GM18517 (cell line): ENCODE results near the gene ZBTB47.

Source experiments
- ATAC-seq: cut with Tn5 transposase; IDR thresholded peaks from one replicate; pipeline ENCODE4 v1.9.1; 2021; ENCODE audit warnings: mild to moderate bottlenecking, moderate library complexity; ENCODE audit not compliant: unreplicated experiment

Gene ZBTB47

DNA sequence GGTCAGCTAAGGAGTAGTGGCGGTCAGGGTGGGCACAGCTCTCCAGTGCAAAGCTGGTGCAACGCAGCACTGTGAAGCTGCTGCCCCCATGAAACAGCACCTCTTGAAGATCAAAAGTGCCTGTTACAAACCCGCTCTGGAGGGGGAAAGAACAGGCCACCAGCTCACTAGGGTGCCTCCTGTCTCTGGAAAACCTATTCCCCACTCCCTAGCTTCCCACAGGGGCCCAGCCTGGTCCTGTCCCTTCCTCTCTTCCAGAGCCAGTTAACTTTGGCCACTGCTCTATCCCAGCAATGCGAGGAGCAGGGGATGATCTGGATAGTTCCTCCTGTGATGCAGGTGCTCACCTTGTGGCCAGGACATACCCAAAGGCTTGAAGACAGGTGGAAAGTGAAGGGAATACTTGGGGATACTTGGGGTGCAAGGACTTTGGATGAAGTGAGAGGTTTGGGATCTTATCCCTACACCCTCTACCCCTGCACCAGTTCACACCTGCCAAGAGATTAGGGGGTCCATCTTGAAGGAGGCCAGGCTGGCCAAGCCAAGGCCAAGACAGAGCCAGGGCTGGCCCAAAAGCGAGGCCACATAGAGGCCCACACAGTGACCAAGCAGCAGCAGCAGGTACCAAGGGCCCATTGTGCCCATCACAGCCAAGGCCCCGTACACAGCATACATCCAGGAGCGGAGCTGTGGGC, 44.9 kb downstream of the ZBTB47 start:
- ATAC-seq = no peak

DNA sequence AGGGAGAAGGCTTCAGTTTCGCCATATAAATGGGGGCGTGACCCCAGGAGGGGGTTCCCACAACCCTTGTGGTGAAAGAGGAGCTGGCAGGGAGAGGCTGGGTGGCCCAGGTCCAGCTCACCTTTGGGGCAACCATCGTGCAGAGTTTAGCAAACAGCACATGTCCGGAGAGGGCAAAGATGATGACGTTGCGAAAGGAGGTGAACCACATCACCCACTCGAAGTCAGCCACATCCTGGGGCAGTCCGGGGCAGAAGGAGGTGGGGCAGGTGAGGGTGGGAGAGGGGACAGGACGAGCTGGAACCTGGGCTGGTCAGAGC, 45.4 kb downstream of the ZBTB47 start:
- ATAC-seq = no peak

DNA sequence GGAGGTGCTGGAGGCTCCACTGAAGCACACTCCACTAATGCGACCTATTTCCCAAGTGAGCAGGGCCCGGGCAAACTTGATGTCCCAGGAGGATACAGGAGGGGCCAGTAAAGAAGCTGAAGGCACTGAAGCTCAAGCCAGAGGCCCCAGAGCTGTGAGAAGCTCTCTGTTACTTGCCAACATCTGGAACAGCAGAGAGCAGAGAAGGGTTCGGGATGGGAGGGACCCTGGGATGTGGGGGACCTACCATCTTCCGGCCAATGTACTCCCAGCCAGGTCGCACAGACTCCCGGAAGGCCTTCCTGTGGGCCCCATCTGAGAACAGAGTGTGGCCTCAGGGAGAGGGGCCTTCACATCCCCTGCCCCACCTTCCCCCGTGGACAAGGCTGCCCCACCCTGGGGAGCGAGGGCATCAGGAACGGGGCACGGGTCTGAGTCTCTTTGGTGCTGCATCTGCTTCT, 46.0 kb downstream of the ZBTB47 start:
- ATAC-seq = no peak

GRCh38 chr3:42700366-42701288, 47.1 kb downstream of the ZBTB47 start:
- ATAC-seq = no peak

- ATAC-seq = no peak
Measured at GRCh38 chr3:42701371-42702065, 48.0 kb downstream of the ZBTB47 start.

DNA sequence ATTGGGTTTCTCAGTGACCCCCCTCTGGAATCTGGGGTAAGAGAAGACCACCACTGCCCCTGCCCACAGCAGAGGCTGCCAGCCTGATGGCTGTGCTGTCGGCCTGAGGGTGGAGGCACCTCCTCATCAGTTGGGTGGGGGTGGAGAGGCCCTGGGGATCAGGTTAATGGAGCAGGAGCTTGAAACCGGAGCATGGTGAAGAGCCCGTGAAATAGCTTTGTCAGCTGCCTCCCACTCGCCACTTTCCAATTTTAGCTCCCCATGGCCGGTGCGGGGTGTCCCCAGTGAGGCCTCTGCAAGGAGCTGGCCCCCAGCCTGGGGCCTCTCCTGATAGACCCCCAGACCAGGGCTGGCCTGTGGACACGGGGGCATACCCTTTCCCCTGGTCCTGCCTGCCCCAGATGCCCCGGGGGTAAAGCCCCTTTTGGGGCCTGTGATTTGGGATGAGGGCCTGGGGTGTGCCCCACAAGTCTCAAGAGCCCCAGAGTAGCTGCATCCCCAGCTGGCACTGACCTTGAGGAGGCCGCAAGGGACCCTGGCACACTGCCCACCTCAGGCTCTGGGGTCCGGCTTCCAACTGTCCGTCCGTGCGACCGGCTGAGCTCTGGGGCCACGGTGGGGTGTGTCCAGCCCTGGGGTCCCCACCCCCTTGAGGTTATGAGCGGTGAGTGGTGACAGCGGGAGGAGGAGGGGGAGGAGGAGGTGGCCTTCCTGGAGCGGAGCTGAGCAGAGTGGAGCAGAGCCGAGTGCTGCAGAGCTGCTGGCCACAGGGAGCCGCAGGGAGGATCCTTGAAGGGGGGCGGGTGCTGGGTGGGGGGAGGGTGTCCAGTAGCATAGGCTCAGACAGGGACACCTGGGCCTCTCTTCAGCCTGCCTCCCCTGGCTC, 48.8 kb downstream of the ZBTB47 start, which contains the start of gene HHATL:
HHATL (minus strand) TSS at position 733 of the 886 bp plus-strand sequence. CDS start 1,972 bp downstream, outside the sequence.
- ATAC-seq = no peak

DNA sequence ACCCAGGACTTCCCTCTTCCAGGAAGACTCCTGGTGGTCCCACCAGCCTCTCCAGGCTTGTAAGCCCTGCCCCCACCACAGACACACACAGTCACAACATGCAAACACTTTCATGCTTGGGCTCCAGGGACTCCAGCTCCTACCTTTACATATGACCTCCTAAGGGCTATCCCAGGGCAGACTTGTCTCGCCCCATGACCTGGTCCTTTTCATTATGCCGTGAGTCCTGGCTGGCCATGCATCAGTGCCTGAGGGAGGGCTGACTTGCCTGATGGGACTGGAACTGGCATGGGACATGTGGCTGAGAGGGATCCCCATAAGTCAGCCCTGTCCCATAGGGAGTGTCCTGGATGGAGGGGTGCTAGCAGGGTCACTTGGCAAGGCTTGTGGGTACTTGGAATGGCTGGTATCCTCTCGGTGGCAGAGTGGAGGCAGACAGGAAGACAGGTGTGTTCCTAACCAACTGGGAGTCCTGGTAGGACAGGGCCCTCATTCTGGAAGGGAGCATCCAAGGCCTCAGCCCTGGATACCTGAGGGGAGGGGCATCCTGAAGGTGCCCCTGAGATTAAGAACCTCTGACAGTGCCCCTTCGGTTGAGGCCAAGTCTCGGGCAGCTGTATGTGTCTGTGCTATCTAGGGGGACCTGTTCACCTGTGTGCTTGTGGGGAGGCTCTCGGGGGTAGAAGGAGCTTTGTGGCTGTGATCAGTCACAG, 49.6 kb downstream of the ZBTB47 start:
- ATAC-seq = no peak

GRCh38 chr3:42703695-42704025, 50.2 kb downstream of the ZBTB47 start:
- no peak for ATAC-seq

- no peak for ATAC-seq
Measured at GRCh38 chr3:42704136-42704841, 50.8 kb downstream of the ZBTB47 start.

- no peak for ATAC-seq
Measured at GRCh38 chr3:42705058-42705767, 51.7 kb downstream of the ZBTB47 start.

GRCh38 chr3:42705962-42706585, 52.6 kb downstream of the ZBTB47 start:
- ATAC-seq = no peak

- no peak for ATAC-seq
Measured at GRCh38 chr3:42706721-42707619, 53.5 kb downstream of the ZBTB47 start.

- no peak for ATAC-seq
Measured at GRCh38 chr3:42707620-42708355, 54.3 kb downstream of the ZBTB47 start.

- ATAC-seq = no peak
Measured at GRCh38 chr3:42708611-42709151, 55.2 kb downstream of the ZBTB47 start.

DNA sequence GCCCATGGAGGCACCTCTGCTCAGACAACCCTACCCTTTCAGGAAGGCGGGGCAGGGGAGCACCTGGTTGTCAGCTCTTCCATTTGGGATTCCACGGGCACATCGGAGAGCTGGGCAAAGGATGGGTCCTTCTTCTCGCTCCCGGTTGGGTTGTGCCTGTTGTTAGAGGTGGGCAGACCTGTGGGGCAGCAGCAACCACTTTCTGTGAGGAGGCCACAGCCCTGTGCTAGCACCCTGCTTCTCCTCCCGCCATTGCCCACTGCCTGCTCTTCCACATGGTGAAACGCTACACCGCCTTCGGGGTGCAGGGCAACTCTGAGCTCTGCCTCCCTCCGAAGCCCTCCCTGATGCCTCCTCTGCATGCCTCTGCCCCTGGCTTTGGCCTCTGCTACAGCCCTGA, 56.1 kb downstream of the ZBTB47 start:
- ATAC-seq = no peak

DNA sequence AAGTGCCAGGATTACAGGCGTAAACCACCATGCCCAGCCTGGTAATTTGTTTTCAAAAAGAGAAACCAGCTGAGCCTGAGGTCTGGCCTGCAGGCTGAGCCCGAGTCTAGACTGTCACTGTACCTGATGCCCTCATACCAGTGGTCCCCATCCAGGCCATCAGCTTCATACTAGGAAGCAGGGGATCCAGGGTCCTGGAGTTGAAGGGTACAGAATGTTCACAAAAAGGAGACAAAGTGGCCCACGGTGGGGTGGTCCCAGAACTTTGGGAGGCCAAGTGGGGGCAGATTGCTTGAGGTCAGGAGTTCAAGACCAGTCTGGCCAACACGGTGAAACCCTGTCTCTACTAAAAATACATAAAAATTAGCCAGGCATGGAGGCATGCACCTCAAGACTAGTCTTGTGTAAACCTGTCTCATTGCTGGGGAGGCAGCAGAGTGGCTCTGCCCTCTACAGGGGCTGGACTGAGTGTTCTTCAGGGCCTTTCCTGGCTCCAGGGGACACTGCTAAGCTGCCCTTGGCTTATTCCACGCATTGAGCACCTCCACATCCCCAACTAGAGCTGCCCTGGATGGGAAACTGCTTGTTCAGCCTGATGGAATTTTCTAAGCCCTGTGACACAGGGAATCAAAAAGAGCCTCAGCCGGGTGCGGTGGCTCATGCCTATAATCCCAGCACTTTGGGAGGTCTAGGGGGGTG, 57.0 kb downstream of the ZBTB47 start:
- no peak for ATAC-seq
